DND-41 (cell line): Measurements from ENCODE around the gene FKBP8.

ENCODE experiments used
- CTCF ChIP-seq: IDR thresholded peaks from 2 replicates; pipeline ENCODE4 v1.5.1; 2012; ENCODE audit warnings: borderline replicate concordance, low read length, moderate library complexity, mild to moderate bottlenecking; ENCODE audit not compliant: poor library complexity, severe bottlenecking; ENCODE audit errors: extremely low read depth
- EZH2 ChIP-seq: IDR thresholded peaks from 3 replicates; pipeline ENCODE4 v1.6.1; 2012; ENCODE audit warnings: borderline replicate concordance, low read depth, mild to moderate bottlenecking, moderate library complexity, low read length, inconsistent platforms; ENCODE audit not compliant: severe bottlenecking

- TF ChIP-seq CTCF = no peak
- no peak for TF ChIP-seq EZH2
Observed at GRCh38 chr19:18500799-18501198, 42.6 kb downstream of the FKBP8 start.
